ENCODE measurements around the gene PARVA.

PARVA gene

DNA sequence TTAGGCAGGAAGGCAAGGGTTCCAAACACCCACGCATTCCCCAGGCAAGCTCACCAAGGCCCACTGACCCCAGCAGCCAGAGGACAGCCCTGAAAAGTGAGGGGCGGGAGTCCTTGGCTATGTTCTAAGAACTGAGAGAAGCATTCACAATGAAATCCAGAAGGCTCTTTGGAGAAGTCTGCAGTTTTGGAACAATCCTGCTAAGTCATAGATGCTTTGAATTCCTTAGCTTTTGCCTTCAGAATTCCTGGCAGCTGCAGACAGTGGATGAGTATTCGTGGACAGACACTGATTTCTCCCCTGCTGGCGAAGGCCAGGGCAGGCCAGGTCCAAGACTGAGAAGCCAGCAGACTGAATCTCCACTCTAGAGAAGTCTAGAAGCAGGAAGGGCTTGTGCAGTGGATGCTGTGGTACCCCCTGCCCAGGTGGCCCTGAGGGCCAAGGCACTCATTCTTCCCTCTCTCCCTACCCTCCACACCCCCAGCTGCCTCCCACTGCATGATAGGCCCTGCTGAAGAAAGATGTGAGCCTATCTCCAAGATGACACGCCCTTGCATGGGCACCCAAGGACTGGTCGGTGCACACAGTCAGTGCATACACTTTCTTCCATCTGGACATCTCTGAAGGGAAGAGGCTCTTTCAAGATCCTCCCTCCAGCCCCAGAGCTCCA is 163.7 kb downstream of the PARVA start:
- Histone ChIP-seq H3K9ac (ENCODE audit: low read depth, low read length) (no peak overlapping the region), H3K4me3 (ENCODE audit: low read length) (no peak overlapping the region), H3K4me1 (ENCODE audit: insufficient read depth, low read length) (no peaks in the 10 kb centered on the region), H3K9me3 (ENCODE audit: insufficient read depth, low read depth, low read length) (no peaks in the 10 kb centered on the region), H3K27ac (ENCODE audit: low read length) (no peak overlapping the region), H3K36me3 (ENCODE audit: insufficient read depth, low read depth, low read length) (no peaks in the 10 kb centered on the region), H3K27me3 (ENCODE audit: insufficient read depth, low read length) (no peaks in the 10 kb centered on the region)

DNA sequence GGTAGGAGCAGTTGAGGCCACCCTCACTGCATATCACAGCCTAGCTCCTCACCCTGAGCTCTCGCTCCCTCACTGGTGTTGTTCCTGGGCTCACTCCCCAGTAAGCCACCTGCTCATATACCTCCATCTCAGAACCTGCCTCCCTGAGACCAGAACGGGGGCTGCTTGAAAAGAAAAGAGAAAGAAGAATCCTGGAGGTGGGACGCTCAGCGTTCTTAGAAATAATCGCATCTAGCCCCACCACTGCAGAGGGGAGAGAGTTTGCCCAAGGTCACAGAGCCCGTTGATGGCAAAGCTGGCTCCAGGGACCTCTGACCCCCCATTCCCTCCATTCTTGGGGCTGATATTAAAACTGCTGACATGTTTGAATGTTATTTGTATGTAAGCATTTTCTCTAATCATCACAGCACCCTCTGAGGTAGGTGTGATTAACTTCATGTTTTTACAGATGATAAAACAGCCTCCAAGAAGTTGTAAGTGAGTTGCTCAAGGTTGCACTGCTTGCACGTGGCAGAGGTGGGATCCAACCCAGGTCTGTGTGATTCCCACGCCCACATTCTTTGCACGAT is 164.3 kb downstream of the PARVA start:
- no peak overlapping the region for H3K9ac ChIP-seq (ENCODE audit: low read depth, low read length)
- no peaks in the 10 kb centered on the region for H3K9me3 ChIP-seq (ENCODE audit: insufficient read depth, low read depth, low read length)
- no peak overlapping the region for H3K27ac ChIP-seq (ENCODE audit: low read length)
- H3K27me3 ChIP-seq (ENCODE audit: insufficient read depth, low read length): no peaks in the 10 kb centered on the region
- H3K4me1 ChIP-seq (ENCODE audit: insufficient read depth, low read length): no peaks in the 10 kb centered on the region
- no peak overlapping the region for H3K4me3 ChIP-seq (ENCODE audit: low read length)
- H3K36me3 ChIP-seq (ENCODE audit: insufficient read depth, low read depth, low read length): no peaks in the 10 kb centered on the region

- no peak overlapping the region for H3K27ac ChIP-seq (ENCODE audit: low read length)
- H3K9ac ChIP-seq (ENCODE audit: low read depth, low read length): no peak overlapping the region
- no peaks in the 10 kb centered on the region for H3K36me3 ChIP-seq (ENCODE audit: insufficient read depth, low read depth, low read length)
- no peaks in the 10 kb centered on the region for H3K27me3 ChIP-seq (ENCODE audit: insufficient read depth, low read length)
- H3K9me3 ChIP-seq (ENCODE audit: insufficient read depth, low read depth, low read length): no peaks in the 10 kb centered on the region
- no peak overlapping the region for H3K4me3 ChIP-seq (ENCODE audit: low read length)
- no peaks in the 10 kb centered on the region for H3K4me1 ChIP-seq (ENCODE audit: insufficient read depth, low read length)
Measured at GRCh38 chr11:12542186-12542935, 165.0 kb downstream of the PARVA start.

GRCh38 chr11:12543596-12544415 is 166.4 kb downstream of the PARVA start:
- H3K36me3 ChIP-seq (ENCODE audit: insufficient read depth, low read depth, low read length): no peaks in the 10 kb centered on the region
- H3K4me3 ChIP-seq (ENCODE audit: low read length): no peak overlapping the region
- no peaks in the 10 kb centered on the region for H3K9me3 ChIP-seq (ENCODE audit: insufficient read depth, low read depth, low read length)
- no peak overlapping the region for H3K27ac ChIP-seq (ENCODE audit: low read length)
- no peak overlapping the region for H3K9ac ChIP-seq (ENCODE audit: low read depth, low read length)
- no peaks in the 10 kb centered on the region for H3K4me1 ChIP-seq (ENCODE audit: insufficient read depth, low read length)
- no peaks in the 10 kb centered on the region for H3K27me3 ChIP-seq (ENCODE audit: insufficient read depth, low read length)

GRCh38 chr11:12544986-12545775 is 167.8 kb downstream of the PARVA start:
- Histone ChIP-seq H3K4me3 (ENCODE audit: low read length) (no peak overlapping the region), H3K4me1 (ENCODE audit: insufficient read depth, low read length) (no peaks in the 10 kb centered on the region), H3K9ac (ENCODE audit: low read depth, low read length) (no peak overlapping the region), H3K9me3 (ENCODE audit: insufficient read depth, low read depth, low read length) (no peaks in the 10 kb centered on the region), H3K27ac (ENCODE audit: low read length) (no peak overlapping the region), H3K27me3 (ENCODE audit: insufficient read depth, low read length) (no peaks in the 10 kb centered on the region), H3K36me3 (ENCODE audit: insufficient read depth, low read depth, low read length) (no peaks in the 10 kb centered on the region)

DNA sequence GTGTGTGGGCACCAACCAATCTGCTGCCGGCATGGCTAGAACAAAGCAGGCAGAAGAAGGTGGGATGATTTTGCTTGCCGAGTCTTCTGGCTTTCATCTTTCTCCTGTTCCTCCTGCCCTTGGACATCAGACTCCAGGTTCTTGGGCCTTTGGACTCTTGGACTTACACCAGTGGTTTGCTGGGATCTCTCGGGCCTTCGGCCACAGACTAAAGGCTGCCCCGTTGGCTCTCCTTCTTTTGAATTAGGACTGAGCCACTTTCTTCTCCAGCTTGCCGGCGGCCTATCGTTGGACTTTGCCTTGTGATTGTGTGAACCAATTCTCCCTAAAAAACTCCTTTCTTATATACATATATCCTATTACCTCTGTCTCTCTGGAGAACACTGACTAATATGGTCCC is 168.8 kb downstream of the PARVA start:
- Histone ChIP-seq H3K27ac (ENCODE audit: low read length) (no peak overlapping the region), H3K9me3 (ENCODE audit: insufficient read depth, low read depth, low read length) (no peaks in the 10 kb centered on the region), H3K9ac (ENCODE audit: low read depth, low read length) (no peak overlapping the region), H3K36me3 (ENCODE audit: insufficient read depth, low read depth, low read length) (no peaks in the 10 kb centered on the region), H3K4me1 (ENCODE audit: insufficient read depth, low read length) (no peaks in the 10 kb centered on the region), H3K4me3 (ENCODE audit: low read length) (no peak overlapping the region), H3K27me3 (ENCODE audit: insufficient read depth, low read length) (no peaks in the 10 kb centered on the region)

DNA sequence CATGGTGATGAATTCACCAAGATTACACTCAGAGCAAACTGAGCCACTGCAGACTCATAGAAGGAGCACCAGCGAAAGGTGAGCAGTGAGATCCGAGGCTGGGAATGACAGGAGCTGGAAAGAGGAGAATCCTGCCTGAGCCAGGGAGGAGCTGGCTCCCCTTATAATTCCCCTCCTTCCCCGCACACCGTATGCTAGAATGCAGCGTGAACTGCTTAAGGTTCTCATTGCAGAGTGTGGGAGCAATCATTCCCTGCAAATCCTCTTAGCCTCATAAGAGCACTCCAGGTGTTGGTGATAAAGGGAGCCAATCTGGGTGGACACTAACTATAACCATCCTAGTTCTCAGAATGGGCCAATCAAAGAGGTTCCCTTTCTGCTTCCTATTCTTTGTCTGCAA is 169.3 kb downstream of the PARVA start:
- H3K9ac ChIP-seq (ENCODE audit: low read depth, low read length): no peak overlapping the region
- H3K36me3 ChIP-seq (ENCODE audit: insufficient read depth, low read depth, low read length): no peaks in the 10 kb centered on the region
- H3K27ac ChIP-seq (ENCODE audit: low read length): no peak overlapping the region
- H3K27me3 ChIP-seq (ENCODE audit: insufficient read depth, low read length): no peaks in the 10 kb centered on the region
- no peaks in the 10 kb centered on the region for H3K9me3 ChIP-seq (ENCODE audit: insufficient read depth, low read depth, low read length)
- H3K4me1 ChIP-seq (ENCODE audit: insufficient read depth, low read length): no peaks in the 10 kb centered on the region
- H3K4me3 ChIP-seq (ENCODE audit: low read length): no peak overlapping the region

DNA sequence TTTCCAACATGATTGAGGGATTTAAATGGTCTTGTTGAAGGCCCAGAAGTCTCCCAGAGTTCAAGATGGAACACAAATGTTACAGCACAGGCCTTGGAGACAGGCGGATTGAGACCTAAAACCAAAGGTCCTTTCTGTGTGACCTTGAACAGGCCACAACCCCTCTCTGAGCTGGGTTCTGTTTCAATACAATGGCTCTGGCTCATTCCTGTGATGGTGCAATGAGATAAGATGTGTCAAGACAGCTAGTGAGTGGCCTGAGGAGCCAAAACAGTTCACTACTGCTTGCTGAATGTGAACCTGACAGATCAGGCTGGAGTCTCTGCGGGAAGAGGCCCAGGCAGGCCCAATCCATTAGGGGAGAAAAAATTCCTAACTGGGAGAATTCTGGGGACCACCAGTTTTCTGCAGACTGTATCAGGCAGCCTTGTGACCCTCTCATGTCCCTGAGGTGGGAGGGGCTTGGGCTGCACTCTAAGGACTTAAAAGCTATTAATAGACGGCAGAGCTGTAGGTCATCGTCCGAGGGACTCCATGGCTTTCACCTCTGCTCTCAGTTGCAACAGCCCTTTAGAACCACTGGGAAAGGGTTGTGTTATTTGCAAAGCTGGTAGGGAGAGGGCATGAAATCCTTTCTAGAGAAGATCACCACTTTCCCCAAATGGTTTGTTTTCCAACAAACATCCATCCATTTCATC is 170.7 kb downstream of the PARVA start:
- H3K9me3 ChIP-seq (ENCODE audit: insufficient read depth, low read depth, low read length): no peaks in the 10 kb centered on the region
- no peak overlapping the region for H3K4me3 ChIP-seq (ENCODE audit: low read length)
- no peak overlapping the region for H3K27ac ChIP-seq (ENCODE audit: low read length)
- H3K27me3 ChIP-seq (ENCODE audit: insufficient read depth, low read length): no peaks in the 10 kb centered on the region
- no peaks in the 10 kb centered on the region for H3K36me3 ChIP-seq (ENCODE audit: insufficient read depth, low read depth, low read length)
- H3K4me1 ChIP-seq (ENCODE audit: insufficient read depth, low read length): no peaks in the 10 kb centered on the region
- no peak overlapping the region for H3K9ac ChIP-seq (ENCODE audit: low read depth, low read length)

- Histone ChIP-seq H3K27ac (ENCODE audit: low read length) (no peak overlapping the region), H3K27me3 (ENCODE audit: insufficient read depth, low read length) (no peaks in the 10 kb centered on the region), H3K4me1 (ENCODE audit: insufficient read depth, low read length) (peaks cover 20% of the 10 kb centered on the region), H3K9me3 (ENCODE audit: insufficient read depth, low read depth, low read length) (no peaks in the 10 kb centered on the region; the same call in 1 of the 2 replicates), H3K9ac (ENCODE audit: low read depth, low read length) (no peak overlapping the region), H3K36me3 (ENCODE audit: insufficient read depth, low read depth, low read length) (no peaks in the 10 kb centered on the region), H3K4me3 (ENCODE audit: low read length) (no peak overlapping the region)
Measured at GRCh38 chr11:12552692-12553091, 175.3 kb downstream of the PARVA start.

- Histone ChIP-seq H3K4me1 (ENCODE audit: insufficient read depth, low read length) (peaks cover 20% of the 10 kb centered on the region), H3K27ac (ENCODE audit: low read length) (no peak overlapping the region), H3K36me3 (ENCODE audit: insufficient read depth, low read depth, low read length) (no peaks in the 10 kb centered on the region), H3K4me3 (ENCODE audit: low read length) (no peak overlapping the region), H3K9ac (ENCODE audit: low read depth, low read length) (no peak overlapping the region), H3K9me3 (ENCODE audit: insufficient read depth, low read depth, low read length) (no peaks in the 10 kb centered on the region; the same call in 1 of the 2 replicates), H3K27me3 (ENCODE audit: insufficient read depth, low read length) (no peaks in the 10 kb centered on the region)
Measured at GRCh38 chr11:12554122-12554521, 176.8 kb downstream of the PARVA start.
